GM23338 (cell line): Measurements from ENCODE around the gene POLK. TPM values are rescaled to one million over a fixed set of nuclear protein-coding genes. Genes with fewer than 3 reads are reported as not detected.
"Not testable (repeated sequence)": the region's sequence is repeated elsewhere in the genome, so short reads cannot be mapped to it uniquely, and the experiment has no call there.

Source experiments
- ATAC-seq: fragments of 200-7000 bp; cut with Tn5 transposase; 3 replicates; pipeline ENCODE4 v1.9.1; 2020
- DNase-seq: peaks from one replicate; pipeline ENCODE4 v3.0.0-alpha.2; 2015; ENCODE audit warnings: low spot score
- H2AFZ ChIP-seq: fragments of 200-600 bp; sonication (generic); 2 replicates; pipeline ENCODE4 v1.8.0; 2016; ENCODE audit warnings: antibody characterized with exemption, mild to moderate bottlenecking, moderate library complexity
- H3F3A ChIP-seq: fragments of 200-600 bp; sonication (generic); replicated peaks from 2 replicates; pipeline ENCODE4 v1.8.0; 2017; ENCODE audit warnings: antibody characterized with exemption, mixed run types, low read depth
- H3K27ac ChIP-seq: fragments of 200-600 bp; sonication (generic); 2 replicates; pipeline ENCODE4 v1.6.1; 2016; ENCODE audit warnings: low read depth
- H3K27me3 ChIP-seq: fragments of 200-600 bp; sonication (generic); 2 replicates; pipeline ENCODE4 v1.8.0; 2016; ENCODE audit warnings: mild to moderate bottlenecking, mixed run types, moderate library complexity; ENCODE audit not compliant: insufficient read depth
- H3K36me3 ChIP-seq: fragments of 200-600 bp; sonication (generic); 2 replicates; pipeline ENCODE4 v1.8.0; 2016; ENCODE audit warnings: mild to moderate bottlenecking; ENCODE audit not compliant: insufficient read depth
- H3K4me1 ChIP-seq: fragments of 200-600 bp; sonication (generic); 2 replicates; pipeline ENCODE4 v1.8.0; 2016; ENCODE audit warnings: mild to moderate bottlenecking, moderate library complexity; ENCODE audit not compliant: insufficient read depth
- H3K4me2 ChIP-seq: fragments of 200-600 bp; sonication (generic); 2 replicates; pipeline ENCODE4 v1.7.1; 2017; ENCODE audit warnings: mixed run types
- H3K4me3 ChIP-seq: fragments of 200-600 bp; sonication (generic); 2 replicates; pipeline ENCODE4 v1.6.1; 2016; ENCODE audit warnings: mixed run types
- H3K79me2 ChIP-seq: fragments of 200-600 bp; sonication (generic); replicated peaks from 2 replicates; pipeline ENCODE4 v1.8.0; 2017; ENCODE audit warnings: mild to moderate bottlenecking; ENCODE audit not compliant: insufficient read depth
- H3K9me2 ChIP-seq: fragments of 200-600 bp; sonication (generic); 2 replicates; pipeline ENCODE4 v1.8.0; 2017; ENCODE audit not compliant: insufficient read depth
- H4K20me1 ChIP-seq: fragments of 200-600 bp; sonication (generic); replicated peaks from 2 replicates; pipeline ENCODE4 v1.8.0; 2017; ENCODE audit warnings: mild to moderate bottlenecking; ENCODE audit not compliant: insufficient read depth
- H3K27ac Mint-ChIP-seq: 2 replicates; pipeline ENCODE4 v1.8.0; 2020; ENCODE audit warnings: inconsistent platforms, mild to moderate bottlenecking, moderate library complexity, mixed read lengths
- H3K27me3 Mint-ChIP-seq: 3 replicates; pipeline ENCODE4 v1.8.0; 2022; ENCODE audit warnings: low read depth, mild to moderate bottlenecking, moderate library complexity, mixed read lengths, inconsistent platforms; ENCODE audit not compliant: insufficient read depth, poor library complexity
- H3K36me3 Mint-ChIP-seq: 3 replicates; pipeline ENCODE4 v1.8.0; 2021; ENCODE audit warnings: low read depth, mild to moderate bottlenecking, inconsistent platforms, moderate library complexity, mixed read lengths
- H3K4me1 Mint-ChIP-seq: 3 replicates; pipeline ENCODE4 v1.8.0; 2020; ENCODE audit warnings: mild to moderate bottlenecking, inconsistent platforms, mixed read lengths
- H3K4me3 Mint-ChIP-seq: 3 replicates; pipeline ENCODE4 v1.8.0; 2021; ENCODE audit warnings: moderate library complexity, mild to moderate bottlenecking, inconsistent platforms, mixed read lengths
- H3K9me3 Mint-ChIP-seq: 3 replicates; pipeline ENCODE4 v1.8.0; 2020; ENCODE audit warnings: moderate library complexity, mild to moderate bottlenecking, inconsistent platforms, mixed read lengths
- CREB1 ChIP-seq: fragments of 250-450 bp; sonication (Bioruptor Pico); IDR thresholded peaks from 2 replicates; pipeline ENCODE4 v1.5.0; 2020; ENCODE audit warnings: low read depth, mild to moderate bottlenecking, moderate library complexity
- EZH2phosphoT487 ChIP-seq: fragments of 200-600 bp; sonication (generic); IDR thresholded peaks from one replicate; pipeline ENCODE4 v1.8.1; 2018; ENCODE audit warnings: antibody characterized with exemption; ENCODE audit not compliant: unreplicated experiment
- NANOG ChIP-seq: IDR thresholded peaks from 2 replicates; pipeline ENCODE4 v1.6.1; 2016; ENCODE audit warnings: antibody characterized with exemption, borderline replicate concordance
- POLR2AphosphoS5 ChIP-seq: IDR thresholded peaks from 2 replicates; pipeline ENCODE4 v1.6.1; 2016; ENCODE audit warnings: antibody characterized with exemption, low read depth
- ZNF114 ChIP-seq: fragments of 250-450 bp; sonication (Bioruptor Pico); IDR thresholded peaks from 2 replicates; pipeline ENCODE4 v1.5.0; 2020; ENCODE audit warnings: mild to moderate bottlenecking, moderate library complexity
- ZNF331 ChIP-seq: fragments of 250-450 bp; sonication (Bioruptor Pico); IDR thresholded peaks from 2 replicates; pipeline ENCODE4 v1.5.0; 2020; ENCODE audit warnings: low read depth, mild to moderate bottlenecking, moderate library complexity
- polyA plus RNA-seq: library from polyadenylated mRNA; unstranded; fragments of >200 nt; fragmentation: Nextera tagmentation; extraction: Ambion mirVana; gene quantifications from 2 replicates; pipeline ENCODE4 v1.2.1, GENCODE V29; 2016
- total RNA-seq: library from RNA; depleted of rRNA; stranded (reverse); fragments of >200 nt; shearing (Covaris generic); gene quantifications from 2 replicates; pipeline ENCODE4 v1.2.3, GENCODE V29; 2014
- TF ChIP-seq, protein P1 (sequence below): IDR thresholded peaks from one replicate; pipeline ENCODE4 v1.6.1; 2018; ENCODE audit warnings: antibody characterized with exemption; ENCODE audit not compliant: unreplicated experiment

Gene POLK
- total and polyA plus RNA-seq, 2 experiments from 2014 or later: 6.3 to 14.5 TPM

DNA sequence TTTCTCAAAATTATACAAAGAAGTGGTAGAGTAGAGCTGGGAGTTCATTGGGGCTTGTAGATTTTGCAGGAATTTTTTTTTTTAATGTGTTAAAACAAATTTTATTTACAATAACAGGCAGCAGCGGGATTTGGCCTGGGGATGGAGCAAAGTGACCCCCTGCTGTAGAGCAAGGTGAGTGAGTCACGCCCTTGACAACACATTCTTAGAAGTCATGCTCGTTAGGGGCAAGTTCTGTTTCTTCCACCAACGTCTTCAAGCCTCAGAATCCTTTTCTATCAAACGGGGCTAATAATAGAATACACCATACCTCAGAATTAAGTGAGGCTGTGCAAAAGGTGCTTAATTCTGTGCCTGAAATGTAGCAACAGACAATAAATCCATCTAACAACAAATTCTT lies 98.5 kb downstream of the POLK start (continued):
- TF ChIP-seq, protein P1, sequence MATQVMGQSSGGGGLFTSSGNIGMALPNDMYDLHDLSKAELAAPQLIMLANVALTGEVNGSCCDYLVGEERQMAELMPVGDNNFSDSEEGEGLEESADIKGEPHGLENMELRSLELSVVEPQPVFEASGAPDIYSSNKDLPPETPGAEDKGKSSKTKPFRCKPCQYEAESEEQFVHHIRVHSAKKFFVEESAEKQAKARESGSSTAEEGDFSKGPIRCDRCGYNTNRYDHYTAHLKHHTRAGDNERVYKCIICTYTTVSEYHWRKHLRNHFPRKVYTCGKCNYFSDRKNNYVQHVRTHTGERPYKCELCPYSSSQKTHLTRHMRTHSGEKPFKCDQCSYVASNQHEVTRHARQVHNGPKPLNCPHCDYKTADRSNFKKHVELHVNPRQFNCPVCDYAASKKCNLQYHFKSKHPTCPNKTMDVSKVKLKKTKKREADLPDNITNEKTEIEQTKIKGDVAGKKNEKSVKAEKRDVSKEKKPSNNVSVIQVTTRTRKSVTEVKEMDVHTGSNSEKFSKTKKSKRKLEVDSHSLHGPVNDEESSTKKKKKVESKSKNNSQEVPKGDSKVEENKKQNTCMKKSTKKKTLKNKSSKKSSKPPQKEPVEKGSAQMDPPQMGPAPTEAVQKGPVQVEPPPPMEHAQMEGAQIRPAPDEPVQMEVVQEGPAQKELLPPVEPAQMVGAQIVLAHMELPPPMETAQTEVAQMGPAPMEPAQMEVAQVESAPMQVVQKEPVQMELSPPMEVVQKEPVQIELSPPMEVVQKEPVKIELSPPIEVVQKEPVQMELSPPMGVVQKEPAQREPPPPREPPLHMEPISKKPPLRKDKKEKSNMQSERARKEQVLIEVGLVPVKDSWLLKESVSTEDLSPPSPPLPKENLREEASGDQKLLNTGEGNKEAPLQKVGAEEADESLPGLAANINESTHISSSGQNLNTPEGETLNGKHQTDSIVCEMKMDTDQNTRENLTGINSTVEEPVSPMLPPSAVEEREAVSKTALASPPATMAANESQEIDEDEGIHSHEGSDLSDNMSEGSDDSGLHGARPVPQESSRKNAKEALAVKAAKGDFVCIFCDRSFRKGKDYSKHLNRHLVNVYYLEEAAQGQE: no peak
- TF ChIP-seq ZNF331 (CRISPR knock-in tag) (no peak), CREB1 (CRISPR knock-in tag) (no peak), ZNF114 (CRISPR knock-in tag) (no peak)

- H3K79me2 ChIP-seq, H3K9me2 ChIP-seq, H3K36me3 ChIP-seq, H3K27me3 ChIP-seq, H4K20me1 ChIP-seq, DNase-seq, H3K27me3 Mint-ChIP-seq, H3K9me3 Mint-ChIP-seq, H3K27ac ChIP-seq, H3F3A ChIP-seq, H3K36me3 Mint-ChIP-seq, H3K27ac Mint-ChIP-seq: not testable (repeated sequence)
- Histone ChIP-seq H2AFZ (peak overlapping the region; percentile 94), H3K4me2 (peak overlapping the region; percentile 96), H3K4me3 (peak overlapping the region; percentile 78), H3K4me1 (peaks cover 15% of the 10 kb centered on the region)
- H3K4me3 Mint-ChIP-seq: peak overlapping the region; percentile 83
- ATAC-seq: peak; percentile 24
- H3K4me1 Mint-ChIP-seq: peaks cover 27% of the 10 kb centered on the region
Observed at GRCh38 chr5:75610859-75611310, 99.2 kb downstream of the POLK start.

GRCh38 chr5:75611311-75612225 lies 99.9 kb downstream of the POLK start, which contains the start of gene ANKDD1B:
Gene ANKDD1B (plus strand): TSS chr5:75611453. CDS start chr5:75611635, 182 bp downstream.
- H3K4me3 ChIP-seq: peak within 1 kb of the TSS; percentile 78
- H2AFZ ChIP-seq: peak within 1 kb of the TSS; percentile 94
- H3K27me3 Mint-ChIP-seq: peaks cover 6% of the 10 kb centered on the region
- H3K36me3 Mint-ChIP-seq: no peaks in the 10 kb centered on the region
- H3K4me1 ChIP-seq: peaks cover 17% of the 10 kb centered on the region
- H3F3A ChIP-seq: no peaks in the 10 kb centered on the region
- no peaks in the 10 kb centered on the region; the same call in 2 of the 3 replicates for H3K9me3 Mint-ChIP-seq
- peak within 1 kb of the TSS; percentile 83 for H3K4me3 Mint-ChIP-seq
- H3K36me3 ChIP-seq: no peaks in the 10 kb centered on the region
- H3K27me3 ChIP-seq: no peaks in the 10 kb centered on the region
- H3K4me2 ChIP-seq: peak within 1 kb of the TSS; percentile 96
- peaks cover 30% of the 10 kb centered on the region for H3K4me1 Mint-ChIP-seq
- H3K27ac Mint-ChIP-seq: no peak within 1 kb of the TSS
- no peaks in the 10 kb centered on the region for H4K20me1 ChIP-seq
- H3K9me2 ChIP-seq: 0 out of 2 replicates have a peak, but pooled peaks cover 6% of the 10 kb centered on the region
- H3K79me2 ChIP-seq: no peaks in the 10 kb centered on the region
- peak; percentile 74 for DNase-seq
- H3K27ac ChIP-seq: no peak within 1 kb of the TSS
- ATAC-seq: peak; percentile 79
- TF ChIP-seq, protein P1: no peak
- TF ChIP-seq EZH2phosphoT487: no peak
- no peak for TF ChIP-seq ZNF331 (CRISPR knock-in tag)
- TF ChIP-seq NANOG: no peak
- peak; percentile 34 for TF ChIP-seq POLR2AphosphoS5
